ENCODE data around the gene RAB3B.

- no peak for TF ChIP-seq CTCF (IDR thresholded peaks at IDR 0.05)
- TF ChIP-seq EZH2phosphoT487 (IDR thresholded peaks at IDR 0.05), result no peak
- TF ChIP-seq EZH2 (IDR thresholded peaks at IDR 0.05), result no peak
Measured at GRCh38 chr1:51867479-51868232, 122.8 kb downstream of the RAB3B start.
